GM12874 (cell line): ENCODE data around the gene MAN2B2.

Experiments
- TF ChIP-seq, protein P1 (sequence below): IDR thresholded peaks from 2 replicates; pipeline ENCODE4 v1.5.1; 2011; ENCODE audit warnings: low read depth, mild to moderate bottlenecking, control low read depth, low read length, moderate library complexity; ENCODE audit not compliant: insufficient read depth

Gene MAN2B2

DNA sequence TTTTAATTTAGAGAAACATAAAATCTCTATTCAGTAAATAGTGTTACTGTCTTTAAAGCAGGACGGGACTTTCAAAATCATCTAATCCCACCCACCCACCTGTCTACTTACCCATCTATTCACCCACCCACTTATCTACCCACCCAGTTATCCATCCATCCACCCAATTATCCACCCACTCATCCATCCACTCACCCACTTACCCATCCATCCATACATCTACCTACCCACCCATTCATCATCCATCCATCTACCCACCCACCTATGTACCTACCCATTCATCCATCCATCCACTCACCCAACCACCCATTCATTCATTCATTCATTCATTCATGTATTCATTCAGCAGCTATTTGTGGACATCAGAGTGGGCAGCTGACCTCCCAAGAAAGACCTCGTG is 30.6 kb downstream of the MAN2B2 start:
- TF ChIP-seq, protein P1, sequence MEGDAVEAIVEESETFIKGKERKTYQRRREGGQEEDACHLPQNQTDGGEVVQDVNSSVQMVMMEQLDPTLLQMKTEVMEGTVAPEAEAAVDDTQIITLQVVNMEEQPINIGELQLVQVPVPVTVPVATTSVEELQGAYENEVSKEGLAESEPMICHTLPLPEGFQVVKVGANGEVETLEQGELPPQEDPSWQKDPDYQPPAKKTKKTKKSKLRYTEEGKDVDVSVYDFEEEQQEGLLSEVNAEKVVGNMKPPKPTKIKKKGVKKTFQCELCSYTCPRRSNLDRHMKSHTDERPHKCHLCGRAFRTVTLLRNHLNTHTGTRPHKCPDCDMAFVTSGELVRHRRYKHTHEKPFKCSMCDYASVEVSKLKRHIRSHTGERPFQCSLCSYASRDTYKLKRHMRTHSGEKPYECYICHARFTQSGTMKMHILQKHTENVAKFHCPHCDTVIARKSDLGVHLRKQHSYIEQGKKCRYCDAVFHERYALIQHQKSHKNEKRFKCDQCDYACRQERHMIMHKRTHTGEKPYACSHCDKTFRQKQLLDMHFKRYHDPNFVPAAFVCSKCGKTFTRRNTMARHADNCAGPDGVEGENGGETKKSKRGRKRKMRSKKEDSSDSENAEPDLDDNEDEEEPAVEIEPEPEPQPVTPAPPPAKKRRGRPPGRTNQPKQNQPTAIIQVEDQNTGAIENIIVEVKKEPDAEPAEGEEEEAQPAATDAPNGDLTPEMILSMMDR, result no peak

GRCh38 chr4:6606465-6607235 is 31.7 kb downstream of the MAN2B2 start:
- TF ChIP-seq, protein P1, result no peak

- TF ChIP-seq, protein P1, result no peak
Observed at GRCh38 chr4:6607368-6608055, 32.5 kb downstream of the MAN2B2 start.

GRCh38 chr4:6608758-6609414 is 33.9 kb downstream of the MAN2B2 start:
- TF ChIP-seq, protein P1, result no peak

DNA sequence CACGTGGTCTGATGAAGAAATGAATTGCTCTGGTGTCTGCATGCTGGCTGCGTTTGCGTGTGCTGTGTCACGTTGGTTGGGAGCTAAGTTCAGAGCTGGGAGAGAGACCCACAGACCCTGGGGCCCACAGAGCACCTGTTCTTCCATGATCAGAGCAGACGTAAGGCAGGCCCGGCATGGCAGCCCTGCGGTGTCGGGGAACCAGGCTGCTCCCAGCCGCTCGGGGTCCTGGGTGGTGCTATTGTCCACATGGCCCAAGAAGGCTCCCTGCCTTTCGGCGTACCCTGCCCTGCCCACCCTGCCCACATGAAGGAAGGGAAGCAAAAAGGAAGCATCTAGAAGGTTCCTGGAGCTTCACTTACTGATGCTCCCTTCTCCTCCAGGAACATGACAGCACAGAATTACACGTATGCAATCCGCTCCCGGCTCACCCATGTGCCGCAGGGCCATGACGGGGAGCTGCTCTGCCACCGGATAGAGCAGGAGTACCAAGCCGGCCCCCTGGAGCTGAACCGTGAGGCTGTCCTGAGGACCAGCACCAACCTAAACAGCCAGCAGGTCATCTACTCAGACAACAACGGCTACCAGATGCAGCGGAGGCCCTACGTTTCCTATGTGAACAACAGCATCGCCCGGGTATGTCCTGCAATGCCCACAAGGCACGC is 34.6 kb downstream of the MAN2B2 start:
- TF ChIP-seq, protein P1, result no peak

DNA sequence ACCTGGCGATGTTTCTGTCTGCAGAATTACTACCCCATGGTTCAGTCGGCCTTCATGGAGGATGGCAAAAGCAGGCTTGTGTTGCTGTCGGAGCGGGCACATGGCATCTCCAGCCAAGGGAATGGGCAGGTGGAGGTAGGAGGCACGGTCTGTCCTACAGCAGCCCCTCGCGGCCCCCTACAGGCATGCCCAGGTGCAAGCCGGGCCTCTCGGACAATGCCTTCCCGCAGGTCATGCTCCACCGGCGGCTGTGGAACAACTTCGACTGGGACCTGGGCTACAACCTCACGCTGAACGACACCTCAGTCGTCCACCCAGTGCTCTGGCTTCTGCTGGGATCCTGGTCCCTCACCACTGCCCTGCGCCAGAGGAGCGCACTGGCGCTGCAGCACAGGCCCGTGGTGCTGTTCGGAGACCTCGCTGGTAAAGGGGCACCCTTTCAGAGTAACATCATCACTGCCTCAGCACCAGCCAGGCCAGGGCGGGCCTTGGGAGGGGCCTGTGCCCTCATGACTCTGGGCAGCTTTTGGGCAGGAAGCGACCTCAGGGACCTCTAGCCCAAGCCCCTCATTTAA is 36.0 kb downstream of the MAN2B2 start:
- TF ChIP-seq, protein P1, result no peak
